SU-DHL-6 (cell line): ENCODE results near the gene FAM200B.

Experiments
- H2AFZ ChIP-seq: fragments of 200-600 bp; sonication (generic); 2 replicates; pipeline ENCODE4 v1.6.1; 2014; ENCODE audit warnings: low read depth, mild to moderate bottlenecking, moderate library complexity, mixed read lengths, antibody characterized with exemption, low read length; ENCODE audit not compliant: severe bottlenecking
- H3F3A ChIP-seq: fragments of 200-600 bp; shearing (Covaris generic); 2 replicates; pipeline ENCODE4 v1.6.0; 2016; ENCODE audit warnings: antibody characterized with exemption, mild to moderate bottlenecking; ENCODE audit not compliant: insufficient read depth
- H3K27ac ChIP-seq: fragments of 200-600 bp; sonication (generic); 2 replicates; pipeline ENCODE4 v1.5.1; 2016; ENCODE audit warnings: low read depth, mild to moderate bottlenecking, low read length, moderate library complexity, mixed read lengths
- H3K27me3 ChIP-seq: fragments of 200-600 bp; sonication (generic), shearing (Covaris generic); 2 replicates; pipeline ENCODE4 v1.6.0; 2014; ENCODE audit warnings: mild to moderate bottlenecking, low read length
- H3K36me3 ChIP-seq: fragments of 200-600 bp; sonication (generic); 2 replicates; pipeline ENCODE4 v1.6.1; 2014; ENCODE audit warnings: mild to moderate bottlenecking, low read length, mixed read lengths
- H3K4me2 ChIP-seq: fragments of 300-600, 200-600 bp; shearing (Covaris generic), sonication (generic); 2 replicates; pipeline ENCODE4 v1.6.0; 2014; ENCODE audit warnings: low read length, low read depth, mild to moderate bottlenecking; ENCODE audit not compliant: poor library complexity, severe bottlenecking
- H3K4me3 ChIP-seq: fragments of 200-600 bp; sonication (generic); 2 replicates; pipeline ENCODE4 v1.5.1; 2014; ENCODE audit warnings: antibody characterized with exemption, low read length, mild to moderate bottlenecking, mixed read lengths; ENCODE audit not compliant: insufficient read depth, poor library complexity, severe bottlenecking
- H3K79me2 ChIP-seq: fragments of 200-600 bp; sonication (generic); 2 replicates; pipeline ENCODE4 v1.6.1; 2014; ENCODE audit warnings: mild to moderate bottlenecking, low read length, moderate library complexity; ENCODE audit not compliant: insufficient read depth
- H3K9ac ChIP-seq: fragments of 200-600 bp; sonication (generic); 2 replicates; pipeline ENCODE4 v1.7.0; 2014; ENCODE audit warnings: mild to moderate bottlenecking, low read length
- H3K9me2 ChIP-seq: fragments of 200-600 bp; sonication (generic); replicated peaks from 2 replicates; pipeline ENCODE4 v1.6.1; 2014; ENCODE audit warnings: low read length; ENCODE audit not compliant: insufficient read depth
- H3K9me3 ChIP-seq: fragments of 200-600 bp; sonication (generic); 2 replicates; pipeline ENCODE4 v1.6.1; 2014; ENCODE audit warnings: low read length, mixed read lengths; ENCODE audit not compliant: insufficient read depth
- H4K20me1 ChIP-seq: fragments of 200-600 bp; sonication (generic); 2 replicates; pipeline ENCODE4 v1.6.1; 2014; ENCODE audit warnings: low read depth, mild to moderate bottlenecking, antibody characterized with exemption, low read length, moderate library complexity, mixed read lengths
- EZH2phosphoT487 ChIP-seq: fragments of 200-600 bp; sonication (generic), shearing (Covaris generic); conservative IDR thresholded peaks from 2 replicates; pipeline ENCODE4 v1.6.1; 2018; ENCODE audit warnings: mild to moderate bottlenecking, antibody characterized with exemption, low read length, moderate library complexity, mixed read lengths
- TF ChIP-seq, protein P1 (sequence below): fragments of 200-600 bp; sonication (generic); IDR thresholded peaks from one replicate; pipeline ENCODE4 v1.5.1; 2017; ENCODE audit warnings: antibody characterized with exemption, mild to moderate bottlenecking, low read length, moderate library complexity; ENCODE audit not compliant: insufficient read depth, poor library complexity, severe bottlenecking

Gene FAM200B

DNA sequence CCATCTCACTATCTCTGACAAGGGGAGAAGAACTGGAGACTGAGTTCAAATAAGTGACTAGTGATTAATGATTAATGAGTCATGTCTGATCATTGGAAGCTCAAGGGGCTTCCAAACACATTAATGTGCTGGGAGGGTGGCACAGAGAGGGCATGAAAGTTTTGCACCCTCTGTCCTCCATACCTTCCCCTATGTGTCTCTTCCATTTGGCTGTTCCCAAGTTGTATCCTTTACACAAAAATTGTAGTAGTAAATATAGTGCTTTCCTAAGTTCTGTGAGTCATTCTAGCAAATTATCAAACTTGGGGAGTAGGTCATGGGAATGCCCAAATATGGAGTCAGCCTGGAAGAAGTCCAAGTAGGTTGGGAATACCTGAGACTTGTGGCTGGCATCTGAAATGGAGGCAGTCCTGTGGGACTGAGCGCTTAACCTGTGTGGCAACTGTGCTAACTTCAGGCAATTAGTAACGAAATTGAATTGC, 4.1 kb upstream of the FAM200B start:
- H3K4me3 ChIP-seq, result no peak overlapping the region
- H4K20me1 ChIP-seq, result no peaks in the 10 kb centered on the region
- no peaks in the 10 kb centered on the region for H3K9me3 ChIP-seq
- peaks cover 95% of the 10 kb centered on the region for H3K79me2 ChIP-seq
- H2AFZ ChIP-seq, result no peak overlapping the region
- no peak for TF ChIP-seq EZH2phosphoT487
- TF ChIP-seq, protein P1, sequence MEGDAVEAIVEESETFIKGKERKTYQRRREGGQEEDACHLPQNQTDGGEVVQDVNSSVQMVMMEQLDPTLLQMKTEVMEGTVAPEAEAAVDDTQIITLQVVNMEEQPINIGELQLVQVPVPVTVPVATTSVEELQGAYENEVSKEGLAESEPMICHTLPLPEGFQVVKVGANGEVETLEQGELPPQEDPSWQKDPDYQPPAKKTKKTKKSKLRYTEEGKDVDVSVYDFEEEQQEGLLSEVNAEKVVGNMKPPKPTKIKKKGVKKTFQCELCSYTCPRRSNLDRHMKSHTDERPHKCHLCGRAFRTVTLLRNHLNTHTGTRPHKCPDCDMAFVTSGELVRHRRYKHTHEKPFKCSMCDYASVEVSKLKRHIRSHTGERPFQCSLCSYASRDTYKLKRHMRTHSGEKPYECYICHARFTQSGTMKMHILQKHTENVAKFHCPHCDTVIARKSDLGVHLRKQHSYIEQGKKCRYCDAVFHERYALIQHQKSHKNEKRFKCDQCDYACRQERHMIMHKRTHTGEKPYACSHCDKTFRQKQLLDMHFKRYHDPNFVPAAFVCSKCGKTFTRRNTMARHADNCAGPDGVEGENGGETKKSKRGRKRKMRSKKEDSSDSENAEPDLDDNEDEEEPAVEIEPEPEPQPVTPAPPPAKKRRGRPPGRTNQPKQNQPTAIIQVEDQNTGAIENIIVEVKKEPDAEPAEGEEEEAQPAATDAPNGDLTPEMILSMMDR, result no peak
- H3K9ac ChIP-seq, result no peak overlapping the region
- no peaks in the 10 kb centered on the region for H3K27me3 ChIP-seq
- H3F3A ChIP-seq, result peaks cover 32% of the 10 kb centered on the region
- peaks cover 7% of the 10 kb centered on the region; the same call in 1 of the 2 replicates for H3K36me3 ChIP-seq
- H3K4me2 ChIP-seq, result peak overlapping the region; percentile 79
- H3K27ac ChIP-seq, result no peak overlapping the region
- H3K9me2 ChIP-seq, result no peaks in the 10 kb centered on the region

DNA sequence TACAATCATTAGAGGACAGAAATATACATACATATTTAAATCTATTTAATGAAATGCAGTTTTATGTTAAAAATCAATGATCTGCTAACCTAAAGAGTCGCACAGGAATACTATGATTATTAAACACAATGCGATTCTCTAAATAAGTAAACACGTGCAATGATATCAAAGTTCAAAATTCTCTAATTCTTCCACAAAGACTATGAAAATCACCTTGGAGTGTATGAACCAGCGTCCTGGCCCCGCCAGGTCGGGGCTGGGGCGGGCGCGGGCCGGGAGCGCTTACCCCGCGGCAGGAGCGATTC, 608 bp upstream of the FAM200B start:
- no peaks in the 10 kb centered on the region for H3K9me2 ChIP-seq
- no peaks in the 10 kb centered on the region for H3K27me3 ChIP-seq
- peak overlapping the region; percentile 95 for H3K9ac ChIP-seq
- peak overlapping the region; percentile 92 for H2AFZ ChIP-seq
- peaks cover 28% of the 10 kb centered on the region for H3F3A ChIP-seq
- H3K27ac ChIP-seq, result peak overlapping the region; percentile 94
- peak overlapping the region; percentile 79 for H3K4me2 ChIP-seq
- H3K36me3 ChIP-seq, result peaks cover 11% of the 10 kb centered on the region
- H4K20me1 ChIP-seq, result no peaks in the 10 kb centered on the region
- TF ChIP-seq, protein P1, result no peak
- no peak for TF ChIP-seq EZH2phosphoT487
- H3K4me3 ChIP-seq, result peak overlapping the region; percentile 99
- H3K79me2 ChIP-seq, result peaks cover 83% of the 10 kb centered on the region
- H3K9me3 ChIP-seq, result no peaks in the 10 kb centered on the region

GRCh38 chr4:15682242-15683142, 865 bp downstream of the FAM200B start:
- H3K36me3 ChIP-seq, result peaks cover 21% of the 10 kb centered on the region
- no peaks in the 10 kb centered on the region for H3K27me3 ChIP-seq
- H3K79me2 ChIP-seq, result peaks cover 68% of the 10 kb centered on the region

More at GRCh38 chr4:15682242-15683142, 865 bp downstream of the FAM200B start:
- peak overlapping the region; percentile 79 for H3K4me2 ChIP-seq
- H3F3A ChIP-seq, result peaks cover 14% of the 10 kb centered on the region
- no peaks in the 10 kb centered on the region for H3K9me3 ChIP-seq
- no peaks in the 10 kb centered on the region; the same call in 1 of the 2 replicates for H4K20me1 ChIP-seq
- H3K9ac ChIP-seq, result peak overlapping the region; percentile 95
- no peaks in the 10 kb centered on the region for H3K9me2 ChIP-seq
- peak overlapping the region; percentile 92 for H2AFZ ChIP-seq
- TF ChIP-seq, protein P1, result no peak
- TF ChIP-seq EZH2phosphoT487, result no peak
- H3K4me3 ChIP-seq, result peak overlapping the region; percentile 99
- peak overlapping the region; percentile 94 for H3K27ac ChIP-seq
